Activated naive CD4-positive, alpha-beta T cell treated with Interleukin-2 at 50 U/mL for 16 hours (primary cell): ENCODE data around the gene SLC25A6.
"Not testable (repeated sequence)": the region's sequence is repeated elsewhere in the genome, so short reads cannot be mapped to it uniquely, and the experiment has no call there.

Experiments used
- DNase-seq: peaks from one replicate; pipeline ENCODE4 v3.0.0-alpha.2; 2020

Gene SLC25A6

GRCh38 chrX:1389181-1389992 is 2.5 kb downstream of the SLC25A6 start:
- DNase-seq = no peak

DNA sequence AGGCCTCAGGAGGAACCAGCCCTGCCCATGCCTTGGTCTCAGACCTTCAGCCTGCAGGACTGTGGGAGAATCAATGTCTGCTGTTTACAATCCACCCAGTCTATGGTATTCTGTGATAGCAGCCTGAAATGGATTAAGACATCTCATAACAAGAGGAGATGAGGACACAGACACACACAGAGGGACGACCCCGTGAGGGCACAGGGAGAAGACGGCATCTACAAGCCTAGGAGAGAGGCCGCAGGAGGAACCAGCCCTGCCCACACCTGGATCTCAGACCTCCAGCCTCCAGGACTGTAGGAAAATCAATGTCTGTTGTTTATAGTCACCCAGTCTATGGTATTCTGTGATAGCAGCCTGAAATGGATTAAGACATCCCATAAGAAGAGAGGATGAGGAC is 3.3 kb downstream of the SLC25A6 start:
- DNase-seq = no peak

DNA sequence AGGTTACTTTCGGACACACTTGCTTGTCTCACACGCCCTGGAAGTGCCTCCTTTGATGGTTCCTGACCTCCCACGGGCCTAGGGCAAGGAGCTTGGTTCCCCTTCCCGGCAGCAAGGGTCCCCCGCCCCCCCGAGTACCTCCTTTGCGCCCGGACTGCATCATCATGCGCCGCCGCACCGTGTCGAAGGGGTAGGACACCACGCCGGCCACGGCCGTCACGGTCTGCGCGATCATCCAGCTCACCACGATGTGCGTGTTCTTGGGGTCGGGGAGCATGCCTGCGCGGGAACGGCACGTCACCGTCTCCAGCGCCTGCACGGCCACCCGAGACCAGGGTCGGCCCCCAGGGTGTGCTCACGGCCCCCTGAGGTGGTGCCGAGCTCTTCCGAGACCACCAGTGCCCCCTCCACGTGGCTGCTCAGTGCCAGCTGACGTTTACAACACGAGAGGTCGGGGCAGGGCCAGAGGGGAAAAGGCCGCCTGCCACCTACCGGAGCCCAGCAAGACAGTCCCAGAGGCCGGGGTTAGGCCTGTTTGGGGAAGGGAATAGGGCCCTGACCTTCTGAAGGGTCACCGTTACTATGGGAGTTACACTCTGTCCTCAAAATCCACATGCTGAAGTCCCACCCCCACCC is 4.7 kb downstream of the SLC25A6 start:
- no peak for DNase-seq

- no peak for DNase-seq
These were observed 5.4 kb downstream of the SLC25A6 start for GRCh38 chrX:1386338-1387127.

- no peak for DNase-seq
These were observed 6.4 kb downstream of the SLC25A6 start for GRCh38 chrX:1385253-1386223.

GRCh38 chrX:1384658-1385252 is 7.2 kb downstream of the SLC25A6 start:
- DNase-seq = no peak

DNA sequence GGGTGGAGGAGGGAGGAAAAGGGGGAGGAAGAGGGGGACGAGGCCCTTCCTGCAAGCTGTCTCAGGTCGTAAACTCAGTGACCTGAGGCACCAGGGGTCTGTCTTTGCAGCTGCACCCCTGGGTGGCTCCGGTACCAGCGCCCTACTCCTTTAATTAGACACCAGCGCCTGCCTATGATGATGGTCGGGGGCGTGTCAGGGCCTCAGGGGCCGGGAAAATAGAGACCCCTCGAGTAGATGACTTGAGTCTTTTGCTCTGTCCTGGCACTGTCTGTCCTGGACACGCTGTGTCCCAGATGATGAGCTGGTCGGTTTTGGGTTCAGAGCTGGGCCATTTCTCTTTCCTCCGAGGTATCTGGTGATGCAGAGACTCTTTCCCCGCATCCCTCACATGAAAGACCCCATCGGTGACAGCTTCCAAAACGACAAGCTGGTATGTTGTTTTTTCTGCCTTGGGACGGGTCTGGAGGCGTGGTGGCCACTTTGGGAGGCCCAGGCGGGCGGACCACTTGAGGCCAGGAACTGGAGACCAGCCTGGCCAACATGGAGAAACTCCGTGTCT is 11.2 kb downstream of the SLC25A6 start:
- DNase-seq = no peak

- no peak for DNase-seq
These were observed 13.6 kb downstream of the SLC25A6 start for GRCh38 chrX:1378306-1378759.

DNA sequence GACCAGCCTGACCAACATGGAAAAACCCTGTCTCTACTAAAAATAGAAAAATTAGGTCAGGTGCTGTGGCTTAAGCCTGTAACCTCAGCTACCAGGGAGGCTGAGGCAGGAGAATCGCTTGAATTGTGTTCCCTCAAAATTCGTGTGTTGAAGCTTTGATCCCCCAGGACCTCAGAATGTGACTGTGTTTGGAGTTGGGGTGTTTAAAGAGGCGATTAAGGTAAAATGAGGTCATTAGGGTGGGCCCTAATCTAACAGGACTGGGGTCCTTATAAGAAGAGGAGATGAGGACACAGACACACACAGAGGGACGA is 23.6 kb downstream of the SLC25A6 start:
- no peak for DNase-seq

GRCh38 chrX:1366363-1366762 is 25.6 kb downstream of the SLC25A6 start:
- not testable (repeated sequence) for DNase-seq

GRCh38 chrX:1361910-1362309 is 30.0 kb downstream of the SLC25A6 start:
- DNase-seq = no peak

- DNase-seq = no peak
These were observed 30.6 kb downstream of the SLC25A6 start for GRCh38 chrX:1361275-1361674.

GRCh38 chrX:1360171-1360570 is 31.7 kb downstream of the SLC25A6 start:
- DNase-seq = no peak

DNA sequence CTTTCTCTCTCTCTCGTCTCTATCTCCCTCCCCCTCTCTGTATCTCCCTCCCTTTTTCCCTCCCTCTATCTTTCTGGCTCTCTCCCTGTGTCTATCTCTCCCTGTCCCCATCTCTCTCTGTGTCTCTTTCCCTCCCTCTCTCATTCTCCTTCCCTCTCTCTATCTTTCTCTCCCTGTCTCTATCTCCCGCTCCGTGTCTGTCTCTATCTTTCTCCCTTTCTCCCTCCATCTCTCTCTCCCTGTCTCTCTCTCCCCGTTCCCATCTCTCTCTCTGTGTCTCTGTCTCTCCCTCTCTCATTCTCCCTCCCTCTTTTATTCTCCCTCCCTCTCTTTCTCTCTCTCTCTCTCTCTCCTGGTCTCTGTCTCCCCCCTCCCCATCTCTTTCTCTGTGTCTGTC is 32.4 kb downstream of the SLC25A6 start:
- DNase-seq = no peak

DNA sequence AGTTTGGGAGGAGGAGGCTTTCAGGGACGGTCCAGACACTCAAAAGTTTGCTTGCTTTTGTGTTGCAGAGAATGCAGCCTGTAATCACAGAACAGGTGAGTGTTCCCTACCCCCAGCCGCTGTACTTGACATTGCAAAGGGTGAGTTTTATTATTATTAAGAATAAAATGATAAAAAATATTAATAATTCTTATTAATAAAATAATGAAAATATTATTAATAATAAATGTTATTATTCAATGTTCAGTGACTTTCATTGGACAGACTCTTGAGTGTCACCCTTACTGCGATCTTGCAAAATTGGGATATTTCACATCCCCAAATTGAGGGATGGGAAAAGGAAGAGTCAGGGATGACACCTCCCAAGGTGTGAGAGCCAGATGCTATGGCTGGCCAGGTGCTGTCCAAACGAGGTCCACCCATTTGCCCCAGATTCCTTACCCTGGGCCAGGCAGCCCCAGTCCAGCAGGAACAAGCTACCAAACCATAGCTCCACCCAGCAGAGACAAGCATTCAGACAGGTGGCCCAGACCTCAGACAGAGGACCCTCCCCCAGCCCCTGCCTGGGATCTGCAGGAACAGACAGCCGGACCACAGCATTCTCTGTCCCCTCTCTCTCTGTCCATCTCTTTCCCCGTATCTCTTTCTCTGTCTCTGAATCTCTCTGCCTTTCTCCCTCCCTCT is 33.0 kb downstream of the SLC25A6 start:
- DNase-seq = no peak

DNA sequence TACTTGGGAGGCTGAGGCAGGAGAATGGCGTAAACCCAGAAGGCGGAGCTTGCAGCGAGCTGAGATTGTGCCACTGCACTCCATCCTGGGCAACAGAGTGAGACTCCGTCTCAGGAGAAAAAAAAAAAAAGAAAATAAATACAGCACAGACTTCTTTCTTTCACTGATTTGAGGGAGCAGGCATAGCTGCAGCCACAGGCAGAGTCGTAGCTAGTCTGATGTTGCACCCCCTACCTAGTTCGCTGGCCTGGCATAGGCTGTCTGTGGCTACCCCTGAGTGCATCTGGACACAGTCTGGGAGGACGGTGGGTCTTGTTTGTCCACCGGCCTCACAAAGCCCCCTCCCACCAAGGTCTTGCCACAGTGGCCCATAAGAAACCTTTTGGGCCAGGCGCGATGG is 33.9 kb downstream of the SLC25A6 start:
- no peak for DNase-seq

GRCh38 chrX:1355131-1356046 is 36.5 kb downstream of the SLC25A6 start:
- no peak for DNase-seq

GRCh38 chrX:1354036-1355019 is 37.6 kb downstream of the SLC25A6 start:
- DNase-seq = no peak
